ENCODE results near the gene ZSWIM1.
"Not testable (repeated sequence)": the region's sequence is repeated elsewhere in the genome, so short reads cannot be mapped to it uniquely, and the experiment has no call there.

Gene ZSWIM1

GRCh38 chr20:45857114-45857881 is 23.7 kb upstream of the ZSWIM1 start, which contains the start of the genes ACOT8 and ZSWIM3:
ACOT8 (minus strand) TSS chr20:45857392; CDS start chr20:45857315, 77 bp downstream.
ZSWIM3 (plus strand) TSS chr20:45857614; CDS start chr20:45857826, 212 bp downstream.
- peak; percentile 100 for DNase-seq (ENCODE audit: low spot score)

GRCh38 chr20:45857882-45858216 is 23.2 kb upstream of the ZSWIM1 start:
- peak; percentile 31 for DNase-seq (ENCODE audit: low spot score)

- DNase-seq (ENCODE audit: low spot score) = no peak
These were observed 21.1 kb upstream of the ZSWIM1 start for GRCh38 chr20:45859916-45860315.

- no peak for DNase-seq (ENCODE audit: low spot score)
These were observed 20.3 kb upstream of the ZSWIM1 start for GRCh38 chr20:45860560-45861220.

GRCh38 chr20:45861221-45862075 is 19.6 kb upstream of the ZSWIM1 start:
- DNase-seq (ENCODE audit: low spot score) = no peak

- DNase-seq (ENCODE audit: low spot score) = no peak
These were observed 17.2 kb upstream of the ZSWIM1 start for GRCh38 chr20:45863543-45864470.

GRCh38 chr20:45866454-45866853 is 14.6 kb upstream of the ZSWIM1 start:
- DNase-seq (ENCODE audit: low spot score) = no peak

GRCh38 chr20:45867136-45867818 is 13.8 kb upstream of the ZSWIM1 start:
- DNase-seq (ENCODE audit: low spot score) = no peak

GRCh38 chr20:45867819-45868176 is 13.2 kb upstream of the ZSWIM1 start:
- peak; percentile 65 for DNase-seq (ENCODE audit: low spot score)

- no peak for DNase-seq (ENCODE audit: low spot score)
These were observed 8.4 kb upstream of the ZSWIM1 start for GRCh38 chr20:45872626-45873025.

- DNase-seq (ENCODE audit: low spot score) = no peak
These were observed 7.5 kb upstream of the ZSWIM1 start for GRCh38 chr20:45873409-45874103.

- DNase-seq (ENCODE audit: low spot score) = not testable (repeated sequence)
These were observed 6.9 kb upstream of the ZSWIM1 start for GRCh38 chr20:45874104-45874481.

- no peak for DNase-seq (ENCODE audit: low spot score)
These were observed 6.5 kb upstream of the ZSWIM1 start for GRCh38 chr20:45874576-45874975.

GRCh38 chr20:45878076-45878761 is 2.8 kb upstream of the ZSWIM1 start:
- DNase-seq (ENCODE audit: low spot score) = no peak

GRCh38 chr20:45882469-45883099 is 1.6 kb downstream of the ZSWIM1 start:
- DNase-seq (ENCODE audit: low spot score) = no peak

GRCh38 chr20:45883100-45883469 is 2.1 kb downstream of the ZSWIM1 start:
- no peak for DNase-seq (ENCODE audit: low spot score)

GRCh38 chr20:45886590-45887345 is 5.7 kb downstream of the ZSWIM1 start:
- no peak for DNase-seq (ENCODE audit: low spot score)

- DNase-seq (ENCODE audit: low spot score) = no peak
These were observed 6.3 kb downstream of the ZSWIM1 start, which contains the start of gene SPATA25 for GRCh38 chr20:45887346-45887715. SPATA25 (minus strand) TSS chr20:45887622; CDS start chr20:45887590, 32 bp downstream.

GRCh38 chr20:45888681-45889080 is 7.7 kb downstream of the ZSWIM1 start:
- no peak for DNase-seq (ENCODE audit: low spot score)

Data from hepatic stellate cell (primary cell).